ENCODE data around the gene EEF1AKMT3.

- no peak for TF ChIP-seq SP1 (IDR thresholded peaks at IDR 0.05)
- TF ChIP-seq FOXM1 (IDR thresholded peaks at IDR 0.05; ENCODE audit: borderline replicate concordance), result no peak
- TF ChIP-seq TARDBP (IDR thresholded peaks at IDR 0.05), result no peak
- TF ChIP-seq ARNT (IDR thresholded peaks at IDR 0.05), result no peak
- TF ChIP-seq ZNF384 (IDR thresholded peaks at IDR 0.05), result no peak
- TF ChIP-seq BHLHE40 (IDR thresholded peaks at IDR 0.05; ENCODE audit: borderline replicate concordance), result no peak
- TF ChIP-seq CTBP1 (IDR thresholded peaks at IDR 0.05; ENCODE audit: borderline replicate concordance), result no peak
- TF ChIP-seq LEF1 (IDR thresholded peaks at IDR 0.05; ENCODE audit: borderline replicate concordance), result no peak
Measured at GRCh38 chr12:57746025-57746424, 26.4 kb upstream of the EEF1AKMT3 start.
